HG02763 (cell line): ENCODE data around the gene PCDH18.
"Not testable (repeated sequence)": the region's sequence is repeated elsewhere in the genome, so short reads cannot be mapped to it uniquely, and the experiment has no call there.

ENCODE experiments used
- ATAC-seq: cut with Tn5 transposase; IDR thresholded peaks from one replicate; pipeline ENCODE4 v1.9.1; 2021; ENCODE audit warnings: mild to moderate bottlenecking, moderate library complexity; ENCODE audit not compliant: unreplicated experiment

PCDH18 gene

GRCh38 chr4:137531986-137532868 lies at the start of gene PCDH18:
Gene PCDH18, minus strand, starts transcription at chr4:137532494. Its CDS starts 406 bp downstream, at chr4:137532088.
- ATAC-seq, result peak; percentile 43

- no peak for ATAC-seq
These were observed 44.2 kb upstream of the PCDH18 start for GRCh38 chr4:137576446-137576845.

GRCh38 chr4:137572647-137573046 lies 40.4 kb upstream of the PCDH18 start:
- ATAC-seq, result no peak

GRCh38 chr4:137572163-137572562 lies 39.9 kb upstream of the PCDH18 start:
- ATAC-seq, result no peak

- no peak for ATAC-seq
These were observed 27.5 kb upstream of the PCDH18 start for GRCh38 chr4:137559801-137560200.

GRCh38 chr4:137558951-137559350 lies 26.7 kb upstream of the PCDH18 start:
- no peak for ATAC-seq

GRCh38 chr4:137545461-137545861 lies 13.2 kb upstream of the PCDH18 start:
- no peak for ATAC-seq

GRCh38 chr4:137543648-137544047 lies 11.4 kb upstream of the PCDH18 start:
- ATAC-seq, result no peak

GRCh38 chr4:137543198-137543597 lies 10.9 kb upstream of the PCDH18 start:
- no peak for ATAC-seq

- ATAC-seq, result no peak
These were observed 9.8 kb upstream of the PCDH18 start for GRCh38 chr4:137541876-137542646.

GRCh38 chr4:137541181-137541580 lies 8.9 kb upstream of the PCDH18 start:
- ATAC-seq, result no peak

- no peak for ATAC-seq
These were observed 8.1 kb upstream of the PCDH18 start for GRCh38 chr4:137540356-137540755.

GRCh38 chr4:137538526-137538925 lies 6.2 kb upstream of the PCDH18 start:
- no peak for ATAC-seq

GRCh38 chr4:137537807-137538206 lies 5.5 kb upstream of the PCDH18 start:
- not testable (repeated sequence) for ATAC-seq

- no peak for ATAC-seq
These were observed 4.7 kb upstream of the PCDH18 start for GRCh38 chr4:137536789-137537561.

- ATAC-seq, result no peak
These were observed 3.4 kb upstream of the PCDH18 start for GRCh38 chr4:137535718-137536117.

- no peak for ATAC-seq
These were observed 2.2 kb upstream of the PCDH18 start for GRCh38 chr4:137534516-137534915.

- ATAC-seq, result no peak
These were observed 1.6 kb upstream of the PCDH18 start for GRCh38 chr4:137533855-137534254.

GRCh38 chr4:137532869-137533236 lies 559 bp upstream of the PCDH18 start:
- peak; percentile 11 for ATAC-seq

GRCh38 chr4:137531168-137531985 lies 917 bp downstream of the PCDH18 start:
- ATAC-seq, result no peak
